RWPE2 (cell line): ENCODE data around the gene HPGD.

Experiments used
- ATAC-seq: fragments of 200-7000 bp; cut with Tn5 transposase; 3 replicates; pipeline ENCODE4 v1.9.1; 2021; ENCODE audit warnings: low read depth
- DNase-seq: peaks from one replicate; pipeline ENCODE4 v3.0.0-alpha.2; 2020; ENCODE audit warnings: low spot score
- H3K27ac ChIP-seq: fragments of 450-650 bp; 2 replicates; pipeline ENCODE4 v1.5.1; 2017; ENCODE audit warnings: mild to moderate bottlenecking; ENCODE audit not compliant: poor library complexity, severe bottlenecking
- H3K27me3 ChIP-seq: fragments of 250-450 bp; sonication (Bioruptor Pico); 2 replicates; pipeline ENCODE4 v1.5.1; 2021; ENCODE audit warnings: mild to moderate bottlenecking, moderate library complexity; ENCODE audit not compliant: insufficient read depth, poor library complexity, severe bottlenecking
- H3K36me3 ChIP-seq: fragments of 250-450 bp; sonication (Bioruptor Pico); 2 replicates; pipeline ENCODE4 v1.5.1; 2020; ENCODE audit warnings: low read depth, mild to moderate bottlenecking, moderate library complexity
- H3K4me1 ChIP-seq: fragments of 250-450 bp; sonication (Bioruptor Pico); 2 replicates; pipeline ENCODE4 v1.5.1; 2021; ENCODE audit warnings: mild to moderate bottlenecking, moderate library complexity; ENCODE audit not compliant: insufficient read depth, poor library complexity, severe bottlenecking
- H3K4me3 ChIP-seq: fragments of 250-450 bp; sonication (Bioruptor Pico); 2 replicates; pipeline ENCODE4 v1.5.1; 2021; ENCODE audit warnings: mild to moderate bottlenecking, moderate library complexity; ENCODE audit not compliant: severe bottlenecking
- H3K9me3 ChIP-seq: fragments of 250-450 bp; sonication (Bioruptor Pico); 2 replicates; pipeline ENCODE4 v1.5.1; 2021; ENCODE audit warnings: mild to moderate bottlenecking, moderate library complexity; ENCODE audit not compliant: severe bottlenecking
- CTCF ChIP-seq: fragments of 450-650 bp; IDR thresholded peaks from one replicate; pipeline ENCODE4 v1.5.1; 2017; ENCODE audit warnings: mild to moderate bottlenecking, moderate library complexity; ENCODE audit not compliant: poor library complexity, severe bottlenecking

HPGD gene

GRCh38 chr4:174467107-174467506 is 55.2 kb downstream of the HPGD start:
- Histone ChIP-seq H3K36me3 (no peaks in the 10 kb centered on the region), H3K27ac (no peak overlapping the region), H3K27me3 (no peaks in the 10 kb centered on the region), H3K9me3 (no peaks in the 10 kb centered on the region), H3K4me1 (no peaks in the 10 kb centered on the region), H3K4me3 (no peak overlapping the region)
- no peak for TF ChIP-seq CTCF
- DNase-seq (no peak), ATAC-seq (peak; percentile 49; the same call in 1 of the 3 replicates)

- no peak for TF ChIP-seq CTCF
- DNase-seq, result no peak
- H3K9me3 ChIP-seq, result no peaks in the 10 kb centered on the region
- no peak overlapping the region for H3K27ac ChIP-seq
- no peaks in the 10 kb centered on the region for H3K36me3 ChIP-seq
- H3K4me1 ChIP-seq, result peaks cover 15% of the 10 kb centered on the region
- no peaks in the 10 kb centered on the region for H3K27me3 ChIP-seq
- ATAC-seq, result no peak
- no peak overlapping the region for H3K4me3 ChIP-seq
These were observed 57.3 kb downstream of the HPGD start for GRCh38 chr4:174464949-174465348.

- no peaks in the 10 kb centered on the region for H3K27me3 ChIP-seq
- ATAC-seq (no peak), DNase-seq (no peak)
- H3K9me3 ChIP-seq, result no peaks in the 10 kb centered on the region
- H3K4me1 ChIP-seq, result peaks cover 15% of the 10 kb centered on the region
- H3K36me3 ChIP-seq, result no peaks in the 10 kb centered on the region
- no peak overlapping the region for H3K4me3 ChIP-seq
- H3K27ac ChIP-seq, result no peak overlapping the region
- no peak for TF ChIP-seq CTCF
These were observed 60.7 kb downstream of the HPGD start for GRCh38 chr4:174461466-174462106.

- Histone ChIP-seq H3K9me3 (no peaks in the 10 kb centered on the region), H3K27me3 (no peaks in the 10 kb centered on the region), H3K36me3 (no peaks in the 10 kb centered on the region), H3K4me3 (no peak overlapping the region), H3K4me1 (peaks cover 15% of the 10 kb centered on the region), H3K27ac (no peak overlapping the region)
- DNase-seq (no peak), ATAC-seq (peak; percentile 48; the same call in 1 of the 3 replicates)
- no peak for TF ChIP-seq CTCF
These were observed 61.6 kb downstream of the HPGD start for GRCh38 chr4:174460684-174461083.

- no peaks in the 10 kb centered on the region for H3K9me3 ChIP-seq
- DNase-seq (no peak), ATAC-seq (no peak)
- TF ChIP-seq CTCF, result no peak
- no peaks in the 10 kb centered on the region for H3K36me3 ChIP-seq
- H3K4me3 ChIP-seq, result no peak overlapping the region
- H3K27me3 ChIP-seq, result no peaks in the 10 kb centered on the region
- no peak overlapping the region for H3K27ac ChIP-seq
- H3K4me1 ChIP-seq, result peaks cover 15% of the 10 kb centered on the region
These were observed 64.8 kb downstream of the HPGD start for GRCh38 chr4:174457468-174457867.
